GM15510 (cell line): ENCODE measurements around the gene FAM168A.

Experiments used
- POLR2A ChIP-seq: IDR thresholded peaks from 3 replicates; pipeline ENCODE4 v1.6.1; 2011; ENCODE audit warnings: borderline replicate concordance; ENCODE audit not compliant: insufficient read length; ENCODE audit errors: extremely low read depth

FAM168A gene

DNA sequence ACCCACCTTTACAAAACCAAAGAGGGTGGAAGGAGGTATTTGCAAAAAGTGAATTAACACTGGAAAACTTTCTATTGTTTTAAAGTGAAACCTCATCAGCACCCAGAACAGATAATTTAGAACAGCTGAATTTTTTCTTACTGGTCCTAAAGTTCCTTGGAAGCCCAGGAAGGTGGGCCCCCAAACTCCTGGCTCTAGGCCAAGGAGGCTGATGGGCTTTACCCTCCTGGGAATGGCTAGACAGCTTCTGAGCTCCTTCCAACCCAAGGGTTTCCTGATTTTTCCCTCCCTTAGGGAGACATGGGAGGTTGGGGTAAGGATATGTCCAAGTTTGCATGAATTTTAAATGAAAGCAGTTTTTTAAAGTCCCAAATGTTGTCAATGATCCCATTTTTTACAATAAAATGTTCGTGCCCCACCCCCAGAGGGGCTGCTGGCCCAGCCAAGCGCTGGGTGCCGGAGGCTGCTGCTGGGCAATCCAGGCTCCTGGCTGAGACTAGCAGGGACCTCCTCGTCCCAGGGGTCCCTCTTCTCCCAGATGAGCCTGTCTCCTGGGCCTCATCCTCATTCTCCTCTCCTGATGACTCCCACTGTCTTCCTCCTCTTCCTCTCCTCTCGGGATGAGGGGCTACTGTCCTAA is 193.3 kb downstream of the FAM168A start:
- no peak for TF ChIP-seq POLR2A

DNA sequence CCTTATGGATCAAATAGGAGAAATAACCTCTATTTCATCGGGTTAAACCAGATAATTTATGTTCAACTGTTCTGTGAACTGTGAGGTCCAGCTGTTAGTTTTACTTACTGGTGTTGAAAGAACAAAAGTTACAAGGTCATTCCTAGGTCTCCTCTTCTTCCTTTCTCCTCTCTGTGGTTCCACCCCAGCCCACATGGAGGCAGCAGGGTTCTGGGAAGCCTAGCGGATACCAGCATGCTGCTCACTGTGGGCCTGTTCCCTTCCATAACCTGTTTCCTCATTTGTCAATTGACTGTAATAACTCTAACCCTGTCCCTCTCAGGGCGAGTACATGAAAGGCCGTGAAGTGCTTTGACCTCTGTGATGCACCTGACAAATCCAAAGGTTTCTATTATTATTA is 193.9 kb downstream of the FAM168A start:
- no peak for TF ChIP-seq POLR2A

GRCh38 chr11:73403541-73403940 is 194.4 kb downstream of the FAM168A start:
- TF ChIP-seq POLR2A = no peak

DNA sequence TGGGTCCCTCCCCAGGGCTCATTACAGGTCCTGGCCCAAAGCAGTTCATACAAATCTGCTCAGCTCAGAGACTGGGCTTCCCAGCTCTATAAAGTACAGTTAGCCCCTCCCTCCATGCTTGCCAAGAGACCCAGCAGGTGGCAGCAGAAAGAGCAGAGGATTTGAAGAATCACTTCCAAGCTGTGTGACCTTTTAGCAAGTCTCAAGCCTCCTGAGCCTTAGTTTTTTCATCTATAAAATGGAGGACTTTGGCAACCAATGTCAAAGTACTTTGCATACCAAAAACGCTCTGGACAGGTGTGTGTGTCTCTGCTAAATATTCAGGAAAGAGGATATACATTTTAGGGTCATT is 195.1 kb downstream of the FAM168A start:
- no peak for TF ChIP-seq POLR2A

DNA sequence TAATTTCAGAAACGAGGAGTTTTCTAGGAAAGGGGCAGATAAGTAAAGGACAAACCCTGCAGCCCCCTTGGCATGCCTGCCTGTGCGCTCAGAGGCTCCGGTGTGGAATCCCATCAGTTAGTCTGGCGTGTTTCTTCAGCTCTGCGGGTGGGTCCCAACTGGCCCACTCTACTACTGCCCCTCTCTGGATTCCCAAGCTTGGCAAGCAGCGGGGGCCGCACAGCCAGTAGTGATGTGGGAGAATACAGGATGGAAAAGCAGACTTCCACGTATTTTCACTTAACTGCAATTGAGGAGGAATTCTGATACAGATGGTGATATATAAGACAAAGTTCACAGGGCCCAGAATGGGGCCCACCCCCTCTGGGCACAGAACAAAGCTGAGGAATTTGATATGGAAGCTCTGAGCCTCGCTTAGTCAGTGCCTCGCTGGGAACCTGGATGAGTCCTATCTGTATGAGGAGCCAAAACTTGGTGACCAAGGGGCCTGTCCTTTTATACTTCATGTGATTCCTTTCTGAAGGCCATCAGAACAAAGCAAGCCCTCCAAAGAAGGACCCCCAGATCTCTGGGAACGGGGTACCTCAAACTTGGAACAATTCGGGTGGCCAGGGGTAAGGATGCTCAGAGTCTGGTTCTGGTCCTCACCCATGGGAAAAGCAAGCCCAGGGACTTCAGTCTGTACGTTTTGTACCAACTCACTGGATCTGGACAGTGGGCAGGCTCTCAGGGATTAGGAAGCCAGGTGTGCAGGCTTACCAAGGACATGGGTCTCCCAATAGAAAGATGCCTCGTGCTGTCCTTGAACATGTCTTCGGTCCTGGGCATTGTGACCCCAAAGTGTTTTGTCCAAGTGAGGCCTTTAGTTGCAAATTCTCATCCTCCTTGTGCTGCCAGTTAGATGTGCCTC is 195.7 kb downstream of the FAM168A start:
- TF ChIP-seq POLR2A = no peak

DNA sequence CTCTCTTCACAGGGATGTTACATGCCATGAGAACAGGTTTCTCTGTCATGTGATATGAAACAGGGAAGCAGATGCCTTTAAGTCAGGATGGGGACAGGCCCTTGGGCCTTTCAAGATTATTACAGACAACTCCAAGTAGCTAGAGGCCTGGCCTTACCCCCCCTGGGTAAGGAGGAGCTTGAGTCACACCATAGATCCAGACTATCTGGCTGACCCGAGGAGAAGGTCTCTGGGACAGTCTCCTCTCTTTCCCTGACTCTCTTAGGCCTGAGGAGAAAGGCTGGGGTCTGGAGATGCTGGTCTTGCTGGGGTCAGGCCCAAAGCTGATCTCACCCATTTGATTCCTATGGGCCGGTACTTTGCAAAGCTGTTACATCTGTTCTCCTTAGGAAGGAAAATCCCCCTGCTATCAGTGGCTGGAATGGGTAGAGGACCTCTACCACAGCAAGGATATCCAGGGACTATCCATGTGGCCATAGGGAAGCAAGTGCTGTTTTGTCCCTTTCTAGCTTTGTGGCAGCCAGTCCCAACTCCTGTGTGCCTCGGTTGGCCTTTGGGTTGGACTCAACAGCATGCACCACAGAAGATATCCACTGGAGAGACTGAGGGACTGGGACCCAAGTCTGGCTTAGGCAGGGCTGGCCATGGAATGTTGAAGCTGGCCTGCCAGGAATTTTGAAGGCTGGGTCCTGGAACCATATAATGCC is 196.5 kb downstream of the FAM168A start:
- no peak for TF ChIP-seq POLR2A

GRCh38 chr11:73400293-73400692 is 197.6 kb downstream of the FAM168A start:
- TF ChIP-seq POLR2A = no peak

- no peak for TF ChIP-seq POLR2A
These were observed 198.3 kb downstream of the FAM168A start for GRCh38 chr11:73399636-73400035.

DNA sequence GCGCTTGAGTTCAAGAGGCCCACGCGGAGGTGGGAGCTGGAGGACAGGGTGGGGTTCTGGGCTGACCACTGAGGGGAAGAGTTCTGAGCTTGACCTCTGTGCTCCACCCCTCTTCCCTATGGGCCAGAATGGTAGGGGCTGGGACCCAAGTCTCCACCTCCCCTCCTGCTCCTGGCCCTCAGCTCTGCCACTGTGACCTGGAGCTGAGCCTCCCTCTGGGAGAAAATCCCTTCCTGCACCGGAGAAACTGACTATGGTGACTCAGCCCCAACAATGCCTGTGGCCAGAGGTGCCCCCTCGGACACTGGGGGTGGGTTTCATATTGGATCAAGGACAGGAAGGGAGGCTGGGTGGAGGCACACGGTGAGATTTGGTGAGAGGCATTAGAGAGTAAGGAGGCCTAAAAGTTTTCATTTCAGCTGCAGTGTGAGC is 198.7 kb downstream of the FAM168A start:
- no peak for TF ChIP-seq POLR2A

DNA sequence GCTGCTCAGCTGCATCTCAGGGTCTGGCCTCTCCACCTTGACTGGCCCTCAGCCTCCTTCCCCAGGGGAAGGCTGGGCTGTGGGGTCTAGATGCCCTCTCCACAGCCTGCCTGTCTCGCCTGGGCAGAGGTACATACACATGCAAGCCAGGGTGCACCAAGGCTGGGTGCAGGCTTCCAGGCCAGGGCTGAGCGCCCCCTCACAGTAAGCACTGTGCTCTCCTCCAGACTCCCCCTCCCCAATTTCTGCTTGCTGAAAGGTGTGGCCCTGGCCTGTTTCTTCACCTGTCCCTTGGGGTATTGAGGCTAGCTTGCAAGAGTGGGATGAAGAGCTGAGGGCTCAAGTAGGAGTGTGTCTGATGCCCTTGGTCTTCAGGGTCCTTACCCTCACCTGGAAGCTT is 199.2 kb downstream of the FAM168A start:
- TF ChIP-seq POLR2A = no peak

- no peak for TF ChIP-seq POLR2A
These were observed 199.8 kb downstream of the FAM168A start for GRCh38 chr11:73398132-73398526.

- TF ChIP-seq POLR2A = no peak
These were observed 200.3 kb downstream of the FAM168A start for GRCh38 chr11:73397468-73398131.

DNA sequence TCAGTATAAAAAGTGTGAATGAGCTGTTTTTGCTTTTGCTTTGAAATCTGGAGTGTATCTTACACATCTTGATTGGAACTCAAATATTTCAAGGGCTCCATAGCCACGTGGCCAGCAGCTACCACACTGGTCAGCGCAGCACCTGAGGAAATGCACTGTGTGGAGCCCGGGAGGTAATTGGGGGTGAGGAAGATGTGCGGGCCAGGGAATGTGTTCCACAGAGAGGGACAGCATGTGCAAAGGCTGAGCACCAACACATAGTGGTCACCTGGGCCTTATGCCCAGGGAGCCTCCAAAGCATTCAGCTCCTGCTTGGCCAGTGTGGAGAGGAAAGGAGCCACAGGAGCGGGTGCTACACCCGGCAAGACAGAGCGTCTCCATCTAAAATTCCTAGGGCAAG is 200.9 kb downstream of the FAM168A start:
- TF ChIP-seq POLR2A = no peak

DNA sequence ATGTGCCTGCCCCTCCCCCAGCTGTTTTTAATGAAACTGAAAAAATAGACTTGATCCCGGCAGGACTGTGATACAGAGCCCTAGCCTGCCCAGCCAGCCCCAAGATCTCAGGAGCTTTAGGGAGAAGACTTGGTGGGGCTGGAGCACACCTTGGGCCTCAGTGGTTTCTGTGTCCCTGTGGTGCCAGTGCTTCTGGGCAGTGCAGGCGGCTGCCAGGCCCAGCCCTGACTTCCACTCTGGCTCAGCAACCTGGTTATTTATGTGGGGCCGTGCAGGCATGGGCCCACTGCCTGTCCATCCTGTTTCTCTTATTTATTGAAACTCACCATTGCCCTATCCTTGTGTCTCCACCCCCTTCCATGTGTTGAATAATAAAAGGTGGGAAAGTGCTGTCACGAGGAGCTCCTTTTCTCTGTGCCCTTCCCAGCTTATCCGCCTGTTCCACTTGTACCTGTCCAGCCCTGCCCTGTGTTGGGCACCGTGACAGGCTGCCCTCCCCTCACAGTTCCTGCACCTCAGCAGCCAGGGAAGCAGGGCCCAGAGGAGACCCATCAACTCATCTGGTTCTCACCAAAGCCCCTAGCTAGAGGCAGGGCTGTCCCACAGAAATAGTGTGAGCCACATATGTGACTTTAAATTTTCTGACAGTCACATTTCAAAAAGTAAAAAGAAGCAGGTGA is 201.5 kb downstream of the FAM168A start:
- TF ChIP-seq POLR2A = no peak
